Hepatocyte (in vitro differentiated cells): ENCODE measurements around the gene ANKRD37. TPM values are rescaled to one million over a fixed set of nuclear protein-coding genes. Genes with fewer than 3 reads are reported as not detected.

Source experiments
- DNase-seq: peaks from one replicate; pipeline ENCODE4 v3.0.0-alpha.2; 2016; ENCODE audit warnings: low spot score
- H2AFZ ChIP-seq: fragments of 200-600 bp; sonication (generic); 2 replicates; pipeline ENCODE4 v1.6.0; 2016; ENCODE audit warnings: antibody characterized with exemption, mild to moderate bottlenecking
- H3K27ac ChIP-seq: fragments of 200-600 bp; sonication (generic); 2 replicates; pipeline ENCODE4 v1.5.1; 2016; ENCODE audit warnings: mild to moderate bottlenecking
- H3K27me3 ChIP-seq: fragments of 200-600 bp; sonication (generic); 2 replicates; pipeline ENCODE4 v1.6.1; 2016
- H3K36me3 ChIP-seq: fragments of 200-600 bp; sonication (generic); replicated peaks from 2 replicates; pipeline ENCODE4 v1.5.1; 2016; ENCODE audit warnings: low read depth; ENCODE audit not compliant: insufficient read depth
- H3K4me1 ChIP-seq: fragments of 200-600 bp; sonication (generic); 2 replicates; pipeline ENCODE4 v1.5.1; 2016; ENCODE audit warnings: mild to moderate bottlenecking, moderate library complexity; ENCODE audit not compliant: insufficient read depth
- H3K4me2 ChIP-seq: fragments of 200-600 bp; sonication (generic); 2 replicates; pipeline ENCODE4 v1.6.0; 2016
- H3K4me3 ChIP-seq: fragments of 200-600 bp; sonication (generic); 2 replicates; pipeline ENCODE4 v1.5.1; 2016; ENCODE audit warnings: mild to moderate bottlenecking
- H3K79me2 ChIP-seq: fragments of 200-600 bp; sonication (generic); 2 replicates; pipeline ENCODE4 v1.6.0; 2017; ENCODE audit warnings: mild to moderate bottlenecking
- H3K9me2 ChIP-seq: fragments of 200-600 bp; sonication (generic); replicated peaks from 2 replicates; pipeline ENCODE4 v1.6.0; 2017; ENCODE audit warnings: mild to moderate bottlenecking; ENCODE audit not compliant: insufficient read depth
- H3K9me3 ChIP-seq: fragments of 200-600 bp; sonication (generic); 2 replicates; pipeline ENCODE4 v1.5.1; 2016; ENCODE audit warnings: low read depth, mild to moderate bottlenecking
- H4K20me1 ChIP-seq: fragments of 200-600 bp; sonication (generic); 2 replicates; pipeline ENCODE4 v1.6.0; 2016; ENCODE audit warnings: mild to moderate bottlenecking; ENCODE audit not compliant: insufficient read depth, poor library complexity, severe bottlenecking
- EZH2 ChIP-seq: fragments of 200-600 bp; sonication (generic); IDR thresholded peaks from 2 replicates; pipeline ENCODE4 v1.6.1; 2016; ENCODE audit warnings: antibody characterized with exemption, mild to moderate bottlenecking, borderline replicate concordance
- EZH2phosphoT487 ChIP-seq: fragments of 200-600 bp; sonication (generic); IDR thresholded peaks from one replicate; pipeline ENCODE4 v1.6.1; 2018; ENCODE audit warnings: antibody characterized with exemption, mild to moderate bottlenecking, low read depth, moderate library complexity; ENCODE audit not compliant: unreplicated experiment, severe bottlenecking
- WGBS: methylation state at CpG from one replicate; pipeline ENCODE4 v1.1.6; 2016; ENCODE audit warnings: low lambda C conversion rate; ENCODE audit errors: missing lambda C conversion rate; 5-methylcytosine and 5-hydroxymethylcytosine counted together
- polyA plus RNA-seq: library from polyadenylated mRNA; unstranded; fragments of >200 nt; fragmentation: Nextera tagmentation; extraction: Ambion mirVana; gene quantifications from 2 replicates; pipeline ENCODE4 v1.2.1, GENCODE V29; 2016
- total RNA-seq: library from RNA; depleted of rRNA; stranded (reverse); fragments of >200 nt; gene quantifications from 2 replicates; pipeline ENCODE4 v1.2.3, GENCODE V29; 2014
- TF ChIP-seq, protein P1 (sequence below): fragments of 200-600 bp; sonication (generic); IDR thresholded peaks from 2 replicates; pipeline ENCODE4 v1.5.1; 2016; ENCODE audit warnings: antibody characterized with exemption, mild to moderate bottlenecking; ENCODE audit not compliant: poor library complexity

Gene ANKRD37
- total and polyA plus RNA-seq, 2 experiments from 2014 or later: 1.7 to 8.6 TPM

DNA sequence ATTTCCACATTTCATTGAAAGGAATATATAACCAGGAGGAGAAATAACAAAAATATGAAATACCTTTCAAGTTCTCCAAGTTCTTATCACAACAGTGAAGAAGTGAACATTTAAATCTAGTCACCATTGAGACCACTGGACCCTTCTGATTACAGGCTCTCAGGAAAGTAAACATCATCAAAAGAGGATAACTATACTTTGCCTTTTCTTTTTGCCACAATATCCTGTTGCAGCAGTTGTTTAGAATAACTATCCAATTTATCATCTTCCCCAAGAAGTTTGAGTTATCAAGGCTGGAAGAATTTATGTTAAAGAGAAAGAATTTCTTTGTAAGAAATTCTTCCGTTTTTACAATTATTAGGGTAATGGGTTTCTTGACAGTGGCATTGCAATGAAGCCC, 4.5 kb upstream of the ANKRD37 start:
- no peak overlapping the region for H2AFZ ChIP-seq
- no peaks in the 10 kb centered on the region for H3K79me2 ChIP-seq
- no peak overlapping the region for H3K27ac ChIP-seq
- no peak for TF ChIP-seq EZH2phosphoT487
- no peak for TF ChIP-seq EZH2
- TF ChIP-seq, protein P1, sequence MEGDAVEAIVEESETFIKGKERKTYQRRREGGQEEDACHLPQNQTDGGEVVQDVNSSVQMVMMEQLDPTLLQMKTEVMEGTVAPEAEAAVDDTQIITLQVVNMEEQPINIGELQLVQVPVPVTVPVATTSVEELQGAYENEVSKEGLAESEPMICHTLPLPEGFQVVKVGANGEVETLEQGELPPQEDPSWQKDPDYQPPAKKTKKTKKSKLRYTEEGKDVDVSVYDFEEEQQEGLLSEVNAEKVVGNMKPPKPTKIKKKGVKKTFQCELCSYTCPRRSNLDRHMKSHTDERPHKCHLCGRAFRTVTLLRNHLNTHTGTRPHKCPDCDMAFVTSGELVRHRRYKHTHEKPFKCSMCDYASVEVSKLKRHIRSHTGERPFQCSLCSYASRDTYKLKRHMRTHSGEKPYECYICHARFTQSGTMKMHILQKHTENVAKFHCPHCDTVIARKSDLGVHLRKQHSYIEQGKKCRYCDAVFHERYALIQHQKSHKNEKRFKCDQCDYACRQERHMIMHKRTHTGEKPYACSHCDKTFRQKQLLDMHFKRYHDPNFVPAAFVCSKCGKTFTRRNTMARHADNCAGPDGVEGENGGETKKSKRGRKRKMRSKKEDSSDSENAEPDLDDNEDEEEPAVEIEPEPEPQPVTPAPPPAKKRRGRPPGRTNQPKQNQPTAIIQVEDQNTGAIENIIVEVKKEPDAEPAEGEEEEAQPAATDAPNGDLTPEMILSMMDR: no peak
- H3K9me3 ChIP-seq: no peaks in the 10 kb centered on the region
- 82% methylated on average over 1 of the region's 1 CpG for WGBS
- H3K4me2 ChIP-seq: no peak overlapping the region
- H3K9me2 ChIP-seq: no peaks in the 10 kb centered on the region
- no peak for DNase-seq
- H3K36me3 ChIP-seq: no peaks in the 10 kb centered on the region
- H3K4me1 ChIP-seq: no peaks in the 10 kb centered on the region
- no peaks in the 10 kb centered on the region for H3K27me3 ChIP-seq
- H3K4me3 ChIP-seq: no peak overlapping the region
- H4K20me1 ChIP-seq: no peaks in the 10 kb centered on the region

DNA sequence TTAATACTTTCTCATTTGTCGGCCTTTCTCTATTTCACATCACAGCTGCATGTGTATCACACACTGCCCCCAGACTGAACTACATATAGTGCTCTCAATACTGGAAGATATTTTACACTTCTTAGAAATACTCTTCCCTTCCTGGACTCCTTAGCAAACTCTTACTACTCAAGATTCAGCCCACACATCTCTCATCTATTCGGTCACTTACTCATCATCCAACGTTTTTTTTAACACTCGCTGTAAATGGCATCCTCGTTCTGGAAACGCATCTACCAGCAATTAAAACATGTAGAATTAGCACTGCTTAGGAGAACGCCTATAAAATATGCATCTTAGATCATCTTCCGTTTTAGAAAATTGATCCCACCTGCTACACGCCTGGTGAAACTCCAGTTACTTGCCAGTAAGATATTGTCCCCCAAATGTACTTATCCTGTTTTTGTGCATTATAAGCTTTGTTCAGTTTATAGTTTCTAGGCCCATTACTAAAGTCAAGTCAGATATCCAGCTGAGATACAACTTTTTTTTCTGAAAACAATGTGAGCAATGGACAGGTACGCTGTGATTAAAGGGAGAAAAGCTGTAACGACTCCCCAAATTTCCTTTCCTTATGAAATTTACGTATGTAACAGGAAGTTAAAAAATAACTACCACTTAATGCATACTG, 1.9 kb upstream of the ANKRD37 start:
- Histone ChIP-seq H3K27ac (no peak overlapping the region), H3K4me3 (no peak overlapping the region), H4K20me1 (no peaks in the 10 kb centered on the region), H3K4me1 (no peaks in the 10 kb centered on the region), H3K27me3 (no peaks in the 10 kb centered on the region), H3K36me3 (no peaks in the 10 kb centered on the region), H2AFZ (no peak overlapping the region), H3K4me2 (peak overlapping the region; percentile 88), H3K79me2 (no peaks in the 10 kb centered on the region), H3K9me3 (no peaks in the 10 kb centered on the region), H3K9me2 (no peaks in the 10 kb centered on the region)
- DNase-seq: no peak
- WGBS: 87% methylated on average over 12 of the region's 12 CpGs
- TF ChIP-seq, protein P1: no peak
- TF ChIP-seq EZH2phosphoT487 (no peak), EZH2 (no peak)

DNA sequence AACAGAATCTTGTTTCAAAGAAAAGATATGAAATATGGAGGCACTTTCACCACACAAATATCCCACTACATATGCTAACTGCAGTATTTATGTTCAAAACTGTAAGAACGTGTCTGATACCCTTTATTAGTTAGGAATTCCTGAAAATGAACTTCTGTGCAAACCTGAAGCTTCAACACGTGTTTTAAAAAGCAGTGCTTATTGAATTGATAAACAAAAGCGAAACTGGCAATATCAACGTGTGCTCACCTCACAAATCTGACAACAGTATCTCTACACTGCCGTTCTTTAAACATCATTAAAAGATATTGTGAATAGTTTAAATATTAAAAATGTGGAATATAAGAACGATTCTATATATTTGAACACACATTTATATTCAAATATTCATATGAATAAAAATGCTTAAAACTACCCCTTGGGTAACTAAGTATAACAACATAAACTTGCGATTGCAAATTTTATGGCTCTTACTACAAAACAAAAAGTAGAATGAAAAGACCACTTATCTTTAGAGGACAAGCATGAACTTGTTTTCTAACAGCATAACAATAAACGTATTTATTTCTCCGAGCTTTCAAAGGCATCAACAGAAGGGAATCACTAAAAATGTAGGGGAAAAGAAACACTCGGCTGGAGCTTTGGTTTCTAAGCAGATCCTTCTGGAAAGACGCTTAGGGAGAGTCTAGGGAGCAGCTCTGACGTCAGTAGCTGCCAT, 1.2 kb upstream of the ANKRD37 start, which contains the start of gene LRP2BP:
LRP2BP (minus strand) TSS at position 687 of the 718 bp plus-strand sequence. CDS start 17,738 bp downstream, outside the sequence.
- Histone ChIP-seq H4K20me1 (no peaks in the 10 kb centered on the region), H2AFZ (peak within 1 kb of the TSS; percentile 75), H3K36me3 (no peaks in the 10 kb centered on the region), H3K4me2 (peak within 1 kb of the TSS; percentile 88), H3K9me3 (no peaks in the 10 kb centered on the region), H3K27me3 (no peaks in the 10 kb centered on the region), H3K9me2 (no peaks in the 10 kb centered on the region), H3K4me1 (no peaks in the 10 kb centered on the region), H3K79me2 (no peaks in the 10 kb centered on the region), H3K27ac (peak within 1 kb of the TSS; percentile 91), H3K4me3 (peak within 1 kb of the TSS; percentile 45)
- no peak for DNase-seq
- TF ChIP-seq EZH2phosphoT487 (no peak), EZH2 (no peak)
- TF ChIP-seq, protein P1: no peak
- WGBS: 45% methylated on average over 12 of the region's 12 CpGs
